PC-3 (cell line): ENCODE results near the gene ARMC7.

Source experiments
- EZH2 ChIP-seq: fragments of 300-600 bp; sonication (generic); IDR thresholded peaks from one replicate; pipeline ENCODE4 v1.6.1; 2017; ENCODE audit warnings: antibody characterized with exemption, mild to moderate bottlenecking, low read length; ENCODE audit not compliant: unreplicated experiment
- TF ChIP-seq, protein P1 (sequence below): fragments of 300-600 bp; sonication (generic); conservative IDR thresholded peaks from 2 replicates; pipeline ENCODE4 v1.5.1; 2017; ENCODE audit warnings: antibody characterized with exemption, low read depth, mild to moderate bottlenecking, low read length

DNA sequence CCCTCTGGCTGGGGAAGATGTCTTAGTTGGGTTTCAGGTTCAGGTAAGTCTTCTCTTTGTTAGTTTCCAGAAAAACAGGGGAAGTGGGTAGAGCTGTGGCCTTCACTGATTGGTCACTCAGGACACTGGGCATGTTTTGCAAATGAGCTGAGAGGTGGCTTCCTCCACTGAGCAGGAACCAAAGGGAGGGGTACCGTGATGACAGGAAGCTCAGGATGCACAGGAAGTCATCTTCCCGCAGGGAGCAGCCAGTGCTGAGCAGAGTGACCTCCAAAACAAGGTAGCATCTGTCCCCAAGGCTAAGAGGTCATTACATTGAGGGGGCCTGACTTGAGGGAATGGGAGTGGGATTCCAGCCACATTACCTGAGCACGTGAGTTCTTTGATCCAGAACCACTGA is 16.2 kb downstream of the ARMC7 start:
- TF ChIP-seq, protein P1, sequence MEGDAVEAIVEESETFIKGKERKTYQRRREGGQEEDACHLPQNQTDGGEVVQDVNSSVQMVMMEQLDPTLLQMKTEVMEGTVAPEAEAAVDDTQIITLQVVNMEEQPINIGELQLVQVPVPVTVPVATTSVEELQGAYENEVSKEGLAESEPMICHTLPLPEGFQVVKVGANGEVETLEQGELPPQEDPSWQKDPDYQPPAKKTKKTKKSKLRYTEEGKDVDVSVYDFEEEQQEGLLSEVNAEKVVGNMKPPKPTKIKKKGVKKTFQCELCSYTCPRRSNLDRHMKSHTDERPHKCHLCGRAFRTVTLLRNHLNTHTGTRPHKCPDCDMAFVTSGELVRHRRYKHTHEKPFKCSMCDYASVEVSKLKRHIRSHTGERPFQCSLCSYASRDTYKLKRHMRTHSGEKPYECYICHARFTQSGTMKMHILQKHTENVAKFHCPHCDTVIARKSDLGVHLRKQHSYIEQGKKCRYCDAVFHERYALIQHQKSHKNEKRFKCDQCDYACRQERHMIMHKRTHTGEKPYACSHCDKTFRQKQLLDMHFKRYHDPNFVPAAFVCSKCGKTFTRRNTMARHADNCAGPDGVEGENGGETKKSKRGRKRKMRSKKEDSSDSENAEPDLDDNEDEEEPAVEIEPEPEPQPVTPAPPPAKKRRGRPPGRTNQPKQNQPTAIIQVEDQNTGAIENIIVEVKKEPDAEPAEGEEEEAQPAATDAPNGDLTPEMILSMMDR: no peak
- no peak for TF ChIP-seq EZH2
